HFFc6 (cell line): ENCODE results near the gene RAF1. TPM values are rescaled to one million over a fixed set of nuclear protein-coding genes. Genes with fewer than 3 reads are reported as not detected.
A peak's percentile ranks its signal among the peaks of the same experiment; 100 is the strongest.

ENCODE experiments used
- DNase-seq: peaks from one replicate; pipeline ENCODE4 v3.0.0-alpha.2; 2018
- H3K27ac Mint-ChIP-seq: 2 replicates; pipeline ENCODE4 v1.8.0; 2020; ENCODE audit warnings: mild to moderate bottlenecking, mixed read lengths
- H3K27me3 Mint-ChIP-seq: 2 replicates; pipeline ENCODE4 v1.8.0; 2021; ENCODE audit warnings: mild to moderate bottlenecking, moderate library complexity, mixed read lengths; ENCODE audit not compliant: insufficient read depth
- H3K36me3 Mint-ChIP-seq: 2 replicates; pipeline ENCODE4 v1.8.0; 2021; ENCODE audit warnings: low read depth, mixed read lengths
- H3K4me1 Mint-ChIP-seq: 2 replicates; pipeline ENCODE4 v1.8.0; 2020; ENCODE audit warnings: low read depth, mixed read lengths
- H3K4me3 Mint-ChIP-seq: 2 replicates; pipeline ENCODE4 v1.8.0; 2020; ENCODE audit warnings: mild to moderate bottlenecking, moderate library complexity, mixed read lengths
- H3K9me3 Mint-ChIP-seq: 2 replicates; pipeline ENCODE4 v1.8.0; 2020; ENCODE audit warnings: mild to moderate bottlenecking, mixed read lengths
- total RNA-seq, 6 experiments: library from RNA; stranded (reverse); fragmentation: NEBNext Ultra II Directional; extraction: Animal tissue kit (Norgen Biotek cat#: 25700); gene quantifications; 2 replicates in 1 of 6; 3 replicates in 5 of 6; pipeline ENCODE4 v1.2.3, GENCODE V29; 2021
- TF ChIP-seq, protein P1 (sequence below): fragments of 200-600 bp; sonication (generic); IDR thresholded peaks from 2 replicates; pipeline ENCODE4 v1.5.0; 2021; ENCODE audit warnings: antibody characterized with exemption, mild to moderate bottlenecking

RAF1 gene
- total RNA-seq, 6 experiments from 2014 or later, result 78.9 to 97.5 (median 86.8) TPM

DNA sequence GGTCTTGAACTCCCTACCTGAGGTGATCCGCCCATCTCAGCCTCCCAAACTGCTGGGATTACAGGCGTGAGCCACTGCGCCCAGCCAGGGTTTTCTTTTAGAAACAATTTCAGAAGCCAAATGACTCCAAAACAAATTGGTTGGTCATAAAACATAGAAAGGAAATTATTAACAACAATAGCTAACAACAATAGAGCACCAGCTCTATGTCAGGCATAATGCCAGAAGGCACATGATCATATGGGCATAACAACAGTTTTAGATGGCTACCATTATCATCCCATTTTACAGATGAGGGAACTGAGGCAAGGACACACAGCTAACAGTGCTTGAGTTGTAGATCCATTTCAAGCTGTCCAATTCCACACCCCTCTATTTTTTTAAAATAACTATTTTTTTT lies 22.2 kb upstream of the RAF1 start:
- no peak for DNase-seq
- Mint-ChIP-seq H3K27ac (no peak overlapping the region), H3K27me3 (peaks cover 2% of the 10 kb centered on the region), H3K9me3 (no peaks in the 10 kb centered on the region), H3K4me1 (peaks cover 14% of the 10 kb centered on the region), H3K4me3 (no peak overlapping the region), H3K36me3 (no peaks in the 10 kb centered on the region)
- TF ChIP-seq, protein P1, sequence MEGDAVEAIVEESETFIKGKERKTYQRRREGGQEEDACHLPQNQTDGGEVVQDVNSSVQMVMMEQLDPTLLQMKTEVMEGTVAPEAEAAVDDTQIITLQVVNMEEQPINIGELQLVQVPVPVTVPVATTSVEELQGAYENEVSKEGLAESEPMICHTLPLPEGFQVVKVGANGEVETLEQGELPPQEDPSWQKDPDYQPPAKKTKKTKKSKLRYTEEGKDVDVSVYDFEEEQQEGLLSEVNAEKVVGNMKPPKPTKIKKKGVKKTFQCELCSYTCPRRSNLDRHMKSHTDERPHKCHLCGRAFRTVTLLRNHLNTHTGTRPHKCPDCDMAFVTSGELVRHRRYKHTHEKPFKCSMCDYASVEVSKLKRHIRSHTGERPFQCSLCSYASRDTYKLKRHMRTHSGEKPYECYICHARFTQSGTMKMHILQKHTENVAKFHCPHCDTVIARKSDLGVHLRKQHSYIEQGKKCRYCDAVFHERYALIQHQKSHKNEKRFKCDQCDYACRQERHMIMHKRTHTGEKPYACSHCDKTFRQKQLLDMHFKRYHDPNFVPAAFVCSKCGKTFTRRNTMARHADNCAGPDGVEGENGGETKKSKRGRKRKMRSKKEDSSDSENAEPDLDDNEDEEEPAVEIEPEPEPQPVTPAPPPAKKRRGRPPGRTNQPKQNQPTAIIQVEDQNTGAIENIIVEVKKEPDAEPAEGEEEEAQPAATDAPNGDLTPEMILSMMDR, result no peak

DNA sequence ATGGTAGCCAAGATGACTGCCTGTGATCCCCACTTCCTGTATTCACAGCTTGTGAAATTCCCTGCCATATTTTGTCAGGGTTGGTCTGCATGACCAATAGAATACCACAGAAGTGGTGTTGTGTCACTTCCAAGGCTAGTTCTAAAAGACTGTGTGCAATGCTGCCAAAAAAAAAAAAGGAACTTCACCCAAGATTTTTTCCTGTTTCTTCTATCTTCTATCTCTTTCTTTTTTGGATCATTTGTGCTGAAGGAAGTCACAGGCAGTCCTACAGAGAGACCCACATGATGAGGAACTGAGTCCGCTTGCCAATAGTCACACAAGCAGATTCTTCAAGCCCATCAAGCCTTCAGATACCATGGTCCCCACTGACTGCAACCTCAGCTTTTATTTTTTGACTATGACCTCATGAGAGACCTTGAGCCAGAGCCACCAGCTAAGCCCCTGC lies 18.1 kb upstream of the RAF1 start:
- Mint-ChIP-seq H3K9me3 (no peaks in the 10 kb centered on the region), H3K36me3 (no peaks in the 10 kb centered on the region), H3K27ac (peak overlapping the region; percentile 93), H3K4me1 (peaks cover 26% of the 10 kb centered on the region), H3K4me3 (no peak overlapping the region; the same call in 1 of the 2 replicates), H3K27me3 (no peaks in the 10 kb centered on the region)
- TF ChIP-seq, protein P1, result no peak
- peak; percentile 82 for DNase-seq

DNA sequence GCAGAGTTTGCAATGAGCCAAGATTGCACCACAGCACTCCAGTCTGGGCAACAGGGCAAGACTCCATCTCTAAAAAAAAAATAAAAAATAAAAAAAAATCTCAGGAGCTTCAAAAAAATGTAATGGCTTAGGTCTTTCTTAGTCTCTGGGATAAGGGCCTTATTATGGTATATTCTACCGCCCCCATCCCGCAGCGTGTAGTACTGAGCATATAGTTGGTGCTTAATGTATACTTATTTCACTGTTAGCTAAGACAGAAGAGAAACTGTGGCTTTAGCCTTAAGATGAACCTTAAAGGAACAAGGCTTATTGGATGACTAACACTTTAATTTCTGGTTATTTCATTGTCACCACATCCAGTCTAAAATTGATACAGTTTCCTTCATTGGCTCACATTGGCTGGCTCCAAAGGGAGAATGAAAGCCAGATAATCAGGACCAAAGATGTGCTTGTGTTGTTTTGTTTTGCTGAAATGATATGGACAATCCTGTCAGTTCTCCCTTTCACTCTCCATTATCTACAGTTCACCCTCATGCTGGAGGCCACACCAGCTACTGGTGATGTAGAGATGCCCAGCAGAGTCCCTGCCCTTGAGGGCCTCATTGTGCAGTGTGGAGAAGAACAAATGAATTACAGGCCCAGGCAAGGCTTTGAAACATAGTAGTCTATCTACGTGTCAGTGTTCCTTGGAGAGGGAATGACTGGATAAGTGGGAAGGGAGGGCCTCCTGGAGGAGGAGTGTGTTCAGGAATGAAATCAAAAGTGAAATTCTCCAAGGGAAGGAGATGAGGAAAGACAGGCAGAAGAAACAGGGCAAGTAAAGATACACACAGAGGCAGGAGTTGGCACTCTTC lies 17.4 kb upstream of the RAF1 start:
- H3K4me1 Mint-ChIP-seq, result peaks cover 26% of the 10 kb centered on the region
- TF ChIP-seq, protein P1, result no peak
- no peaks in the 10 kb centered on the region for H3K36me3 Mint-ChIP-seq
- DNase-seq, result no peak
- no peaks in the 10 kb centered on the region for H3K9me3 Mint-ChIP-seq
- H3K4me3 Mint-ChIP-seq, result peak overlapping the region; percentile 27; the same call in 1 of the 2 replicates
- peak overlapping the region; percentile 93 for H3K27ac Mint-ChIP-seq
- no peaks in the 10 kb centered on the region for H3K27me3 Mint-ChIP-seq

DNA sequence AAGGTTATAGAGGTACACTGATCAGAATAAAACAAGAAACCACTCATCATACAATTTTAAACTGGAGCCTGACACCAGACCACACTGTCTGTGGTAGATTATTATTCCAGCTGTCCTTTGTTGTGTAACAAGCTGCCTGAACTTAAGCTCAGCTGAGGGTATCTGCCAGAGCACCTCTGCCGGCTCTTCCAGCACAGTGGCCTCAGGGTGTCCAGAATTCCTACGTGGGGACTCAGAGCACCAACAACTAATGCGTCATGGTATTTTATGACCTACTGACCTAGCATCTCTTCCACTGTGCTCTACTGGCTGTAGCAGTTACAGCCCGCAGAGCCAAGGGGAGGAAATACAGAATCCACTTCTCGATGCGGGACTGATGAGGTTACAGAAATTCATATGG lies 15.6 kb upstream of the RAF1 start:
- Mint-ChIP-seq H3K27me3 (peaks cover 3% of the 10 kb centered on the region), H3K9me3 (peaks cover 5% of the 10 kb centered on the region; the same call in 1 of the 2 replicates), H3K36me3 (no peaks in the 10 kb centered on the region), H3K27ac (peak overlapping the region; percentile 71), H3K4me1 (peaks cover 26% of the 10 kb centered on the region), H3K4me3 (peak overlapping the region; percentile 52; the same call in 1 of the 2 replicates)
- TF ChIP-seq, protein P1, result no peak
- DNase-seq, result peak; percentile 97

DNA sequence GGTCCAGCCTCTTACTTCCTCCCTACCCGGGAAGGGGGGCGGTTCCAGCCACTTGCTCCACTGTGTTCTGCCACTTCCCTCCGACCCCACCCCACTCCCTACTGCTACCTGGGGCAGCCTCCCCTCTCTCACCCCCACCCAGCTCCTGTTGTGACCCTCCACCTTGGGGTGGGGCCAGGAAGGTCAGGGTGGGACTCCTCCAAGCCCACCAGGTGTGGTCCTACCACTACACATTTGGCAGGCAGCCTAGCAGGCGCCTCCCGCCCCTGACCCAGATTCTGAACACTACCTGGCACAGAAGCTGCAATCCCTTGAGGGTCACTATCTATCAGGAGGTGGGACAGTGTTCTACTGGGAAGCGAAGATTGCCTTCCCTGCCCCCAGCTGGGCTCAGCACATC lies 13.7 kb upstream of the RAF1 start:
- Mint-ChIP-seq H3K27me3 (peaks cover 3% of the 10 kb centered on the region), H3K4me1 (peaks cover 26% of the 10 kb centered on the region), H3K4me3 (no peak overlapping the region), H3K36me3 (no peaks in the 10 kb centered on the region), H3K9me3 (peaks cover 5% of the 10 kb centered on the region; the same call in 1 of the 2 replicates), H3K27ac (no peak overlapping the region)
- TF ChIP-seq, protein P1, result no peak
- no peak for DNase-seq
